ACHN (cell line): ENCODE results near the gene SMCP.

Source experiments
- DNase-seq: peaks from one replicate; pipeline ENCODE4 v3.0.0-alpha.2; 2015
- in situ Hi-C: cut with HindIII; loops from 2 replicates; pipeline ENCODE4 v1.10.0; 2017; ENCODE audit warnings: low sequenced_read_pairs, low pct_ligation_motif_present, low pct_unique_long_range_greater_than_20kb

SMCP gene

GRCh38 chr1:152878042-152878441 lies at the start of gene SMCP:
TSS of gene SMCP (plus strand) at chr1:152878322. CDS start at chr1:152884423, 6,101 bp downstream.
- DNase-seq, result peak; percentile 26
- in situ Hi-C loops, result no loop called here

GRCh38 chr1:152836870-152837269 lies 41.3 kb upstream of the SMCP start:
- no peak for DNase-seq
- in situ Hi-C loops, result no loop called here

DNA sequence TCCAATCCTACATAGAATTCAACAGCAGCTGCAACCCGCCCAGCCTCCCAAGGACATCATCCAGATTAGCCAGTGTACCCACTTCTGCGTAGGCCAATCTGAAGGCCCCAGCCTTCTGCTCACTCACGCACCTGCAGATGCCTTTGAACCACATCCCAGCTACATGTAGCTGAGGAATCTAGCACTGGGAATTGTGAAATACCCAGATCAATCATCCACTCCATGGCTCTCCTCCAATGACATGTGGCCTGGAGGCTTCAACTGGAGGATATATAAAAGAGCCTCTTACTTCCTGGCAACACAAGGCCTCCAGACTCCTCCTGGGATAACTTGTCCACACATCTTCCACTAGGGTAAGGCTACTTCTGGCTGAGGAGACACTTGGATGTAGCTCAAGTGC lies 35.6 kb upstream of the SMCP start, which contains the start of gene LCE6A:
Gene LCE6A (plus strand): TSS at position 301 of the 400 bp plus-strand sequence. CDS start 665 bp downstream, outside the sequence.
- in situ Hi-C loops, result no loop called here
- no peak for DNase-seq

DNA sequence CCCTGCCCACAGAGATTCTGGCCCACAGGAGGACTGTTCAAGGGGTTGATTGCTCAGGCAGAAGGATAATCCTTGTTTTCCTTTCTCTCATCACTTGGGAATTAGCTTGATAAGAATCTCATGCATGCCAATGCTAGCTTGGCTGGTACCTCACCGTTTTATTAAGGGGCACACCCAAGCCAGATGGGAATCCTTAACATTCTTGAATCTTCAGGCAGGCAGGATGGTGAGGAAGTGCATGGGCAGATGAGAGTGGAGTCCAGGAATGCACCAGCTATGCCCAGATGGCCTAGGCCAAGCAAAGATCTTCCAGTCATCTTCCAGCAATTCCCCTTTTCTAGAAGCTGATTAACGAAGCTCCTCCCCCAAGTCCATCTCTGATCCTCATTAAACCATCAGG lies 22.5 kb upstream of the SMCP start:
- in situ Hi-C loops, result no loop called here
- DNase-seq, result no peak

- in situ Hi-C loops, result no loop called here
- no peak for DNase-seq
These were observed 20.1 kb upstream of the SMCP start for GRCh38 chr1:152858062-152858461.

GRCh38 chr1:152859696-152860095 lies 18.4 kb upstream of the SMCP start, which contains the start of gene LCE7A:
TSS of gene LCE7A (plus strand) at chr1:152859996. CDS start at chr1:152860698, 702 bp downstream.
- no peak for DNase-seq
- in situ Hi-C loops, result no loop called here

- DNase-seq, result no peak
- in situ Hi-C loops, result no loop called here
These were observed 18.0 kb upstream of the SMCP start for GRCh38 chr1:152860129-152860528.

- in situ Hi-C loops, result no loop called here
These were observed 16.7 kb upstream of the SMCP start for GRCh38 chr1:152861374-152861773.

DNA sequence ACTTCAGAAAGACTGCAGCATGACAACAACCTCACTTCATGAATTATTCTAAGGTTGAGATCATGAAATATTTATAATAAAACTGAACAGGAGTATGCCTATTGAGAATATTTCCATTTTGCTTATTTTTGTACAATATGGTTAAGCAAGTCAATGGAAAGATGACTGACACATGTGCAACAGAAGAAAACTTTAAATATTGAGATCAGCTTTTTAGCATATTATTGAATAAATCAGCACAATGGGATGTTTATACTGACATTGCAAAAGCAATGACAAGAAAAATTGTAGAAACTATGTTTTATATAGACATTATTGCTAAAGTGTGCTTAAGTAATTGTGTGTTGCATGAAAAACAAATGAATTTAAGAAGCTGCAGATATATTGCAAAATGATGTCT lies 13.7 kb upstream of the SMCP start:
- in situ Hi-C loops, result no loop called here

More at GRCh38 chr1:152861374-152861773, 16.7 kb upstream of the SMCP start:
- DNase-seq, result no peak

DNA sequence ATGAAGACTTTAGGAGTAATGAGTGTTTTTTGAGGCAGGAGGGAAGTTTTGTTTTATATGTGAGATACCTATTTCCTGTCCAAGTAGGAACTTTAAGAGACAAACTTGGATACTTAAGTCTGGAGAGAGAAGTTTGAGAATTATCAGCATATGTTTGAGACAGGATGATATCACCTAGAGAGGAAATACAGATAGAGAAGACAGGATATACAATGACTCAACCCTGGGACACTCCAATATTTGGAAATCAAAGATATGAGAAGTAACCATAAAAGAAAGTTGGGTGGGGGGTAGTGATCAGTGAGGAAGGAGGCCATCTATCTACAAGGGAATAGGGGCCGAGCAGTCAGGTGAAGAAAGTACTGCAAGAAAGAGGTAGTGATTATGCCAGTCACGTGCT lies 11.8 kb upstream of the SMCP start:
- no peak for DNase-seq
- in situ Hi-C loops, result no loop called here

More for the DNA sequence above, 13.7 kb upstream of the SMCP start:
- no peak for DNase-seq

DNA sequence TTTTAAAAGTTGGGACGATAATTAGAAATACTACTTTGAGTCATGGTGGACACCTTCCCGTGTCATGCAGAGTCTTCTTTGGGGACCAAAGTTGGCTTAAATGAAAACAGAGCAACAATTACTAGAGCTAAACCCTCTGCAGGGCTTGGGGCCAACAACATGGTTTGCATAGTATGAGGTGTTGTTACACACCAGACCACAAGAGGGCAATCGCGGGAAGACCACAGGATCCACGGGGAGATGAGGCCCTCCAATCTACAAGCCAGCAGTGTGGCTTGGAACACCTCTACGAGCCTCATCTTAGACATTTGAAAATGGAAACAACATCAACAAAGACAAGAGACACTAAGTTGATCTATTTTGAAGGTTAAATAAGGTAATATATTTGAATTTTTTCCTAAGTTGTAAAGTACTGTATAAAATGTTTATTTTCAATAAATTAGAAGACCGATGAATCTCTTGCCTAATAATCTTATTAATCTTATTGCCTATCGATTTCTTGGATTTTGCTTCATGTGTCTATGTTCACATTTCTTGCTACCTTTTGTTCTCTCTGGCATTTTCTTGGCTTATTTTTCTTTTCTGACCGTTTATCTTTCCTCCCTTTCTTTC lies 8.2 kb upstream of the SMCP start:
- in situ Hi-C loops, result no loop called here
- peak; percentile 74 for DNase-seq

GRCh38 chr1:152870831-152871730 lies 7.0 kb upstream of the SMCP start:
- peak; percentile 54 for DNase-seq
- in situ Hi-C loops, result no loop called here

- no peak for DNase-seq
- in situ Hi-C loops, result no loop called here
These were observed 6.4 kb upstream of the SMCP start for GRCh38 chr1:152871731-152872126.

DNA sequence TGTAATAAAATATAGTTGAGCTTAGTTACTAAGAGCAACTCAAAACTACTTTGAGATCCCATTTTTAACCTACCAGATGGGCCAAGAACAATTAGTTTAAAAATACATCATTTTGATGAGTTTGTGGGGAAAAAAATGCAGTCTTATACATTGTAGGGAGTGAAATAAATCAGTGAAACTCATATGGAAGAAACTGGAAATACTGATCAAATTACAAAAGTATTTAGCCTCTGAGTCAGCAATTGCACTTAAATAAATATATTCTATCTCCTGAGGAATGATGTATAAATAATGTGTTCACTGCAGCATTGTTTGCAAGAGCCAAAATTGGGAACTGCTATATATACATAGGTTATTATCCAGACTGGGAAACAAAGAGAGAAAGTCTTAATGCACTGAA lies 4.6 kb upstream of the SMCP start:
- in situ Hi-C loops, result no loop called here
- no peak for DNase-seq

DNA sequence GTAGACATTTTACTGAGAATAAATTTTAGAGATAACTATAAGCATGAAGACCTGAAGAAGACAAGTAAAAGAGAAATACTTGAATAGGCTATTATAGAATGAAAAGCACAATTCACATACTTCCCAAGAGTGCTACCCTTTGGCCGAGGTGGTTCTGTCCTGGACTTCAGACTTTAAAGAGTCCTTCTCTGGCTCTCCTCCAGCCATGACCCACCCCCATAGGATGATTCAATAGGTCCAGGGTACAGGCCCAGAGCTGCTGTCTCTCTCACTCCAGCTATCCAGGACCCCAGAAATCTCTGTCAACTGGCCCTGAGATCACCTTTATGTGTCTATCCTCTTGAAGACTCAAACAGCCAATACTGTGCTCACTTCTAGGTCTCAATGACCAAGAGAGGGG lies 1.3 kb upstream of the SMCP start:
- DNase-seq, result no peak
- in situ Hi-C loops, result no loop called here

DNA sequence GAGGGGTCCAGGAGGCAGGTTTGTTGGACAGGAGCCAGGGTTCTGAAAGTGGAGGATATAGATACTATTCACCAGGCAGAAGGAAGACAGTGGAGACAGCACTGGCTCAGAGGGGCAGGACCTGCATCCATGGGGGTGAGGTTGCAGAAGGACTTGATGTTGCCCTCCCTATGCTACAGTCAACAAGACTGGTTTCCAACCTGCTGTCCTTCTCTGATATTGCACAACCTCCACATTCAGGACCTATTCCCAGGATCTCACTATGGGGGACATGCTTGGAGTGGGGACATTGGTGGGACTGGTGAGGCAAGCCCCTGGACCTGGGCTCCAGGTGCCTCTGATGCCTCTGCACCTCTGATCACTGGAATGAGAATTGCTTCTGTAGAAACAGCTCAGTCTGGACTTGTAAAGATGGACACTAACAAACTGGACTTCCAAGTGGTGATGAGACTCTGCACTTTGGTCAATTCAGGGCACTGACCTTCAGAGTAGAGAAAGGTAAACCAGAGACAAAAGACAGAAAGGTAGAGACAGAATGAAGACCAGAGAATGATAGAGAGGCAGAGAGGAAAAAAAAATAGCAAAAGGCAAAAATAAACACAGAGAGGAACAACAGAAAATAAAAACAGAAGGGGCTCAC lies 1.6 kb downstream of the SMCP start:
- DNase-seq, result no peak
- in situ Hi-C loops, result no loop called here

DNA sequence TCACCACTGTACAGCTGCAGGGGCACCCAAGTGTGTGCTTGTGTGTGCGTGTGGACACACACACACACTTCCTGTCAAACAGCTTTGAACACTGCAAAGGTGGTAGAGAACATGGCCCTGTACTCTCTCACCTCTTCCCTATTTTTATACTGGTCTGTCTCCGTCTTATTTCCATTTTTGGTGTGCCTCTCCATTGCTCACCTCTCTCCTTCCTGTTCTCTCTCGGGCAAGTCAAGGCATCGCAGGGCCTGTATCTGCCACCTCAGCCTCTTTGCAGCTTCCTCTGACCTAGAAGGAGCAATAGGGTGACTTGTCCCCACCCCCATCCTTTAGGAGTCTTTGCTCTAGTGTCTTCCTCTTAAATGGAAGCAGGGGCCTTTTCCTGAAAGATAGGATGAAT lies 2.2 kb downstream of the SMCP start:
- in situ Hi-C loops, result no loop called here
- DNase-seq, result no peak

DNA sequence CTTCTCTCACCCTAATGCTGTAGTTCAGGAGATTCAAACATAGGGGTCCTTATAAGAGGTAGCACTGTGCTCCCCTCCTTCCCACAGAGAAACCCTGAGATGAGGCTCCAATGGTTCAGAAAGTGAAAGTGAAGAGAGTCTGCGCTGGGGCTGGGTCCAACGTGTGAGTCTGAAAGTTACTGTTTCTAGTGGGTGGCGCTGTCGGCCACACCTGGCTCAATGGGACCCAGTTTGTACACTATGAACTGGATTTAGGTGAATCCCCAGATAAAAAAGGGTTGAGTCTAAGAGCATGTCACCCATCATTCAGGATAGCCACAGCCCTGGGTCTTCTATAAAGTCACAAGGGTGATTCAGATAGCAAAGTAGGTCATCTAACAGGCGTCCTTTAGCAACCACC lies 2.8 kb downstream of the SMCP start:
- no peak for DNase-seq
- in situ Hi-C loops, result no loop called here

DNA sequence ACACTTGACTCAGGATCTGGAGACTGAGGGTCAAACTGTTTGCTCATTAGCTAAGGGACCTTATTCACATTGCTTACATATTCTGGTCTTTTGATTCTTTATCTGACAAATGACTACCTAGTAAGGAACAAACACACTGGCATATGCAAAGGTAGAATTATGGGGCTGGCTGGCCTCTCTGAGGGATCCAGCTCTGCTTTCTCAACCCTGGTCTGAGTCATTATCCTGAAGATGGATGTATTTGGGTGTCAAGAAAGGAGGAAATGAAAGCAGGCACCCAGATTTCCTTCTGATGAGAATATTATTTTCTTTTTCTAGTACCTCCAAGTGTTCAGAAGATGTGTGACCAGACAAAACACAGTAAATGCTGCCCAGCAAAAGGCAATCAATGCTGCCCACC lies 6.0 kb downstream of the SMCP start:
- in situ Hi-C loops, result no loop called here
- no peak for DNase-seq
